Neutrophil (primary cell): Measurements from ENCODE around the gene LRRC39.

Source experiments
- H3K27ac ChIP-seq: fragments of 200-600 bp; sonication (generic); 2 replicates; pipeline ENCODE4 v1.5.1; 2016; ENCODE audit warnings: mild to moderate bottlenecking, moderate library complexity
- H3K27me3 ChIP-seq: fragments of 200-600 bp; sonication (generic); 2 replicates; pipeline ENCODE4 v1.6.0; 2016; ENCODE audit warnings: mild to moderate bottlenecking
- H3K36me3 ChIP-seq: fragments of 200-600 bp; sonication (generic); 2 replicates; pipeline ENCODE4 v1.5.1; 2017
- H3K4me1 ChIP-seq, 2 experiments: fragments of 200-600 bp in 1 of 2; sonication (generic) in 1 of 2; 1 replicate in 1 of 2; 2 replicates in 1 of 2; pipeline versions ENCODE4 v1.5.1 to v1.6.1; 2013 to 2016; ENCODE audit warnings: low read depth in 1 of 2, low read length in 1 of 2, mild to moderate bottlenecking in 1 of 2, moderate library complexity in 1 of 2; ENCODE audit not compliant: control insufficient read depth in 1 of 2, insufficient read depth in 1 of 2
- H3K4me3 ChIP-seq, 2 experiments: fragments of 200-600 bp in 1 of 2; sonication (generic) in 1 of 2; 1 replicate in 1 of 2; 2 replicates in 1 of 2; pipeline ENCODE4 v1.5.1; 2013 to 2016; ENCODE audit warnings: low read depth in 1 of 2, low read length in 1 of 2, mild to moderate bottlenecking in 1 of 2, moderate library complexity in 1 of 2
- H3K9me3 ChIP-seq: fragments of 200-600 bp; sonication (generic); 2 replicates; pipeline ENCODE4 v1.5.1; 2016
- TF ChIP-seq, protein P1 (sequence below): fragments of 200-600 bp; sonication (generic); IDR thresholded peaks from 2 replicates; pipeline ENCODE4 v1.5.1; 2016; ENCODE audit warnings: antibody characterized with exemption

LRRC39 gene

GRCh38 chr1:100146958-100147357, 31.1 kb downstream of the LRRC39 start:
- H3K4me1 ChIP-seq = no peaks in the 10 kb centered on the region
- H3K9me3 ChIP-seq = no peaks in the 10 kb centered on the region
- H3K4me3 ChIP-seq = no peak overlapping the region
- no peak overlapping the region for H3K27ac ChIP-seq
- no peaks in the 10 kb centered on the region for H3K27me3 ChIP-seq
- peaks cover 60% of the 10 kb centered on the region for H3K36me3 ChIP-seq
- TF ChIP-seq, protein P1, sequence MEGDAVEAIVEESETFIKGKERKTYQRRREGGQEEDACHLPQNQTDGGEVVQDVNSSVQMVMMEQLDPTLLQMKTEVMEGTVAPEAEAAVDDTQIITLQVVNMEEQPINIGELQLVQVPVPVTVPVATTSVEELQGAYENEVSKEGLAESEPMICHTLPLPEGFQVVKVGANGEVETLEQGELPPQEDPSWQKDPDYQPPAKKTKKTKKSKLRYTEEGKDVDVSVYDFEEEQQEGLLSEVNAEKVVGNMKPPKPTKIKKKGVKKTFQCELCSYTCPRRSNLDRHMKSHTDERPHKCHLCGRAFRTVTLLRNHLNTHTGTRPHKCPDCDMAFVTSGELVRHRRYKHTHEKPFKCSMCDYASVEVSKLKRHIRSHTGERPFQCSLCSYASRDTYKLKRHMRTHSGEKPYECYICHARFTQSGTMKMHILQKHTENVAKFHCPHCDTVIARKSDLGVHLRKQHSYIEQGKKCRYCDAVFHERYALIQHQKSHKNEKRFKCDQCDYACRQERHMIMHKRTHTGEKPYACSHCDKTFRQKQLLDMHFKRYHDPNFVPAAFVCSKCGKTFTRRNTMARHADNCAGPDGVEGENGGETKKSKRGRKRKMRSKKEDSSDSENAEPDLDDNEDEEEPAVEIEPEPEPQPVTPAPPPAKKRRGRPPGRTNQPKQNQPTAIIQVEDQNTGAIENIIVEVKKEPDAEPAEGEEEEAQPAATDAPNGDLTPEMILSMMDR = no peak

DNA sequence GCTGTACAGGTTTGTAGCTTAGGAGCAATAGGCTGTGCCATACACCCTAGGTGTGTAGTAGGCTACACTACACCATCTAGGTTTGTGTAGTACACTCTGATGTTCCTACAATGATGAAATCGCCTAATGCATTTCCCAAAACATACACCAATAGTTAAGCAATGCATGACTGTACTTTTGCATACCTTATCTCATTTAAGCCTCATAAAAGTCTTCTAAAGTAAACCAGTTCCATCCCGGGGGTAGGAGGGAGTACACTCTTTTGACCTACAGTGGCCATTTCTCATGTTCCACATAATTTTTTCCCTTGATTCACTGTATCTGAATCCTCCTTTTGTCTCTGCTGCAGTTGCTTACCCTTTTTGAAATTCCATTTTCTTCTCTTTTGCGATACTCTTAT, 32.9 kb downstream of the LRRC39 start:
- H3K4me3 ChIP-seq = no peak overlapping the region
- H3K36me3 ChIP-seq = peaks cover 77% of the 10 kb centered on the region
- H3K9me3 ChIP-seq = no peaks in the 10 kb centered on the region
- TF ChIP-seq, protein P1 = no peak
- H3K4me1 ChIP-seq = no peaks in the 10 kb centered on the region
- no peak overlapping the region for H3K27ac ChIP-seq
- H3K27me3 ChIP-seq = no peaks in the 10 kb centered on the region

DNA sequence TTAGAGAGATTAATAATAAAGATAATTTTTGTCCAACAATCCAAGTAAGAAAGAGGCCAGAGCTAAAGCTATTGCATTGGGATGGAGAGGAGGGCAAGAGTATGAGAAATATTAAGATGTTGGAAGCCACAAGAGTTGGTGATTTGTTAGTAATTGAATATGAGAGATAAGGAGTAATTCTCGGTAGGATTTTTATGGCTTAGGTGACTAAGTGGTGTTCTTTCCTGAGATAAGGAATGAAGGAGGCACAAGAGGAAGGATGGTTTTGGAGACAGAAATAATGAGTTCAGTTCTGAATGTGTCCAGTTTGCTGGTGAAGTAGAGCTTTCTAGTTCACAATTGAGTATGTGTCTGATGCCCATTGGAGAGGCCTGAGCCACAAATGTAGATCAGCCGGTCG, 35.7 kb downstream of the LRRC39 start:
- Histone ChIP-seq H3K4me3 (no peak overlapping the region), H3K27ac (no peak overlapping the region), H3K27me3 (no peaks in the 10 kb centered on the region), H3K4me1 (no peaks in the 10 kb centered on the region), H3K9me3 (no peaks in the 10 kb centered on the region), H3K36me3 (peaks cover 93% of the 10 kb centered on the region)
- TF ChIP-seq, protein P1 = no peak

- Histone ChIP-seq H3K27me3 (no peaks in the 10 kb centered on the region), H3K9me3 (no peaks in the 10 kb centered on the region), H3K27ac (no peak overlapping the region), H3K4me1 (no peaks in the 10 kb centered on the region), H3K4me3 (no peak overlapping the region), H3K36me3 (peaks cover 87% of the 10 kb centered on the region)
- TF ChIP-seq, protein P1 = no peak
These were observed 36.9 kb downstream of the LRRC39 start for GRCh38 chr1:100141192-100141591.

DNA sequence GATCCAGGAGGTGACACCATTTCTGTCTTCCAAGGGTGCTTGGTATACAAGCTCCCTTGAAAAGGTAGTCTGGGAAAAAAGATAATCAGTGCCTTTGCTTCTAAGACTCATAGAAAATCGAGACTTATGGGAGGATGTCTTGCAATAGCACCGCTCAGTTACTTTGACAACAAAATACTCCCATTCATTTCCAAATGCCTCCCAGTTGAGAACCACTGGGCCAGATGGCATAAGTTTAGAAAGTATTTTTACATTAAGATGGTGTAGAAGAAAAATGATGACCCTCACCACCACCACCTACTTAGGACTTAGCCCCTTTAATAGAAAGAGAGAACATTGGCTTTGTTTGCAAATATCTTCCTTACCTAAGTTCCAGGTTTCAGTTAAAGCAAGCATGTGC, 40.5 kb downstream of the LRRC39 start:
- TF ChIP-seq, protein P1 = no peak
- no peaks in the 10 kb centered on the region for H3K9me3 ChIP-seq
- peaks cover 54% of the 10 kb centered on the region for H3K36me3 ChIP-seq

GRCh38 chr1:100134872-100135271, 43.2 kb downstream of the LRRC39 start:
- TF ChIP-seq, protein P1 = no peak
- Histone ChIP-seq H3K4me3 (no peak overlapping the region), H3K36me3 (peaks cover 30% of the 10 kb centered on the region)

More for the DNA sequence above, 40.5 kb downstream of the LRRC39 start:
- Histone ChIP-seq H3K4me3 (no peak overlapping the region), H3K4me1 (peaks cover 8% of the 10 kb centered on the region in 2 experiments), H3K27ac (no peak overlapping the region), H3K27me3 (no peaks in the 10 kb centered on the region)

More at GRCh38 chr1:100134872-100135271, 43.2 kb downstream of the LRRC39 start:
- Histone ChIP-seq H3K27ac (no peak overlapping the region), H3K9me3 (no peaks in the 10 kb centered on the region), H3K27me3 (no peaks in the 10 kb centered on the region), H3K4me1 (peaks cover 16% of the 10 kb centered on the region in 2 experiments)
